MCF 10A (cell line): ENCODE measurements around the gene WDFY4. TPM values are rescaled to one million over a fixed set of nuclear protein-coding genes. Genes with fewer than 3 reads are reported as not detected.

ENCODE experiments used
- BruUV-seq: library from RNA; stranded (reverse); fragments of 400-500 nt; replicated peaks from 2 replicates; lab custom pipeline; 2021; lab: Mats Ljungman, UMichigan
- CTCF ChIA-PET: fragments of 300-600 bp; sonication (Branson Sonifier 250); formaldehyde crosslinking; extraction: SDS; loops from one replicate; lab custom pipeline; 2021; ENCODE audit warnings: antibody characterized with exemption, inconsistent platforms; lab: Yijun Ruan, JAX
- POLR2A ChIA-PET: fragments of 300-600, 350-650 bp; sonication (Branson Sonifier 250); formaldehyde crosslinking; extraction: SDS; loops from one replicate; lab custom pipeline; 2020; ENCODE audit warnings: antibody characterized with exemption, inconsistent platforms; lab: Yijun Ruan, JAX
- DNase-seq: peaks from one replicate; pipeline ENCODE4 v3.0.0-alpha.2; 2018; ENCODE audit not compliant: unreplicated experiment
- H3K27ac Mint-ChIP-seq: one replicate; pipeline ENCODE4 v1.8.0; 2022; ENCODE audit warnings: mild to moderate bottlenecking, low read depth, mixed read lengths; ENCODE audit not compliant: unreplicated experiment
- H3K27me3 Mint-ChIP-seq: one replicate; pipeline ENCODE4 v1.8.0; 2022; ENCODE audit warnings: mixed read lengths; ENCODE audit not compliant: insufficient read depth, unreplicated experiment
- H3K36me3 Mint-ChIP-seq: one replicate; pipeline ENCODE4 v1.8.0; 2022; ENCODE audit warnings: mild to moderate bottlenecking, moderate library complexity, mixed read lengths; ENCODE audit not compliant: insufficient read depth, unreplicated experiment
- H3K4me1 Mint-ChIP-seq: one replicate; pipeline ENCODE4 v1.8.0; 2022; ENCODE audit warnings: mixed read lengths; ENCODE audit not compliant: insufficient read depth, unreplicated experiment
- H3K4me3 Mint-ChIP-seq: one replicate; pipeline ENCODE4 v1.8.0; 2022; ENCODE audit warnings: mild to moderate bottlenecking, moderate library complexity, mixed read lengths; ENCODE audit not compliant: unreplicated experiment
- H3K9me3 Mint-ChIP-seq: one replicate; pipeline ENCODE4 v1.8.0; 2022; ENCODE audit warnings: mixed read lengths; ENCODE audit not compliant: unreplicated experiment
- intact Hi-C: fragments of 100-400 bp; cut with micrococcal nuclease; formaldehyde crosslinking; loops from 2 replicates; pipeline ENCODE4 v1.14.1; 2022
- total RNA-seq: library from RNA; stranded (reverse); gene quantifications from 2 replicates; pipeline ENCODE4 v1.2.3, GENCODE V29; 2022
- TF ChIP-seq, protein P1 (sequence below): fragments of 200-600 bp; IDR thresholded peaks from one replicate; pipeline ENCODE4 v1.8.0; 2022; ENCODE audit warnings: antibody characterized with exemption, mild to moderate bottlenecking; ENCODE audit not compliant: unreplicated experiment

Gene WDFY4
- total RNA-seq, 1 experiment from 2014 or later, result not detected

- Mint-ChIP-seq H3K27ac (no peak overlapping the region), H3K36me3 (no peaks in the 10 kb centered on the region), H3K4me1 (no peaks in the 10 kb centered on the region), H3K9me3 (no peaks in the 10 kb centered on the region), H3K4me3 (no peak overlapping the region), H3K27me3 (peaks cover 24% of the 10 kb centered on the region)
- intact Hi-C loops, result loop anchor here (10.0 kb wide), 1 partner anchor 432 kb away; no protein-coding TSS in a partner anchor
- POLR2A ChIA-PET, result interaction anchor here (0.7 kb wide), 1 partner anchor 515 kb away, joined by 3 read pairs; no protein-coding TSS in a partner anchor
- TF ChIP-seq, protein P1, sequence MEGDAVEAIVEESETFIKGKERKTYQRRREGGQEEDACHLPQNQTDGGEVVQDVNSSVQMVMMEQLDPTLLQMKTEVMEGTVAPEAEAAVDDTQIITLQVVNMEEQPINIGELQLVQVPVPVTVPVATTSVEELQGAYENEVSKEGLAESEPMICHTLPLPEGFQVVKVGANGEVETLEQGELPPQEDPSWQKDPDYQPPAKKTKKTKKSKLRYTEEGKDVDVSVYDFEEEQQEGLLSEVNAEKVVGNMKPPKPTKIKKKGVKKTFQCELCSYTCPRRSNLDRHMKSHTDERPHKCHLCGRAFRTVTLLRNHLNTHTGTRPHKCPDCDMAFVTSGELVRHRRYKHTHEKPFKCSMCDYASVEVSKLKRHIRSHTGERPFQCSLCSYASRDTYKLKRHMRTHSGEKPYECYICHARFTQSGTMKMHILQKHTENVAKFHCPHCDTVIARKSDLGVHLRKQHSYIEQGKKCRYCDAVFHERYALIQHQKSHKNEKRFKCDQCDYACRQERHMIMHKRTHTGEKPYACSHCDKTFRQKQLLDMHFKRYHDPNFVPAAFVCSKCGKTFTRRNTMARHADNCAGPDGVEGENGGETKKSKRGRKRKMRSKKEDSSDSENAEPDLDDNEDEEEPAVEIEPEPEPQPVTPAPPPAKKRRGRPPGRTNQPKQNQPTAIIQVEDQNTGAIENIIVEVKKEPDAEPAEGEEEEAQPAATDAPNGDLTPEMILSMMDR, result no peak
- peak; percentile 57 for DNase-seq
- BruUV-seq, result no TSS peak
- CTCF ChIA-PET, result interaction anchor here (1.5 kb wide), 1 partner anchor 316 kb away, joined by 8 read pairs; no protein-coding TSS in a partner anchor
Measured at GRCh38 chr10:48973065-48973464, 288.4 kb downstream of the WDFY4 start.

DNA sequence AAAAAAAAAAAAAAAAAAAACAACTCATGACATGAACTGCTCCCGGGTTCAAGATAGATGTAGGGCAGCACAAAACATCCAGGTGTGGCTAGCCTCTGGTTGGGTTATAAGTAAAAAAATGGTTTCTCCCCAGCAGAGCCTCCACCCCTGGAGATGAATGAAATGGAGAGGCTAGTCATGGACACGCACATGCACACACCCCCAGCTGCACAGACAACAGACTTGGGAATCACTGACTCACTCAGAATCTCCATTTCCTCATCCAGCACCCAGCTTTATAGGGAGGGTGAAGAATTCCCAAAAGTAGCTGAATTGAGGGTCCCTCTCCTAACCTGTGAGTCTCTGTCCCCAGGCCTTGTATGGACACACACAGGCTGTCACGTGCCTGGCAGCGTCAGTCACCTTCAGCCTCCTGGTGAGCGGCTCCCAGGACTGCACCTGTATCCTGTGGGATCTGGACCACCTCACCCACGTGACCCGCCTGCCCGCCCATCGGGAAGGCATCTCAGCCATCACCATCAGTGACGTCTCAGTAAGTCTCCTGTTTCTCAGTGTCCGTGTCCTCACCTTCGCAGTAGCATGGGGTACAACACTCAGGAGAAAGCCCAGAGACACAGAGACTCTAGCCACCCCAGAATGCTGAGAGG lies 290.0 kb downstream of the WDFY4 start:
- no peaks in the 10 kb centered on the region for H3K36me3 Mint-ChIP-seq
- CTCF ChIA-PET, result interaction anchor here (0.7 to 1.4 kb wide), 4 partner anchors 100 to 545 kb away, joined by 3 to 4 read pairs (median 4); no protein-coding TSS in a partner anchor
- intact Hi-C loops, result loop anchor here (10.0 kb wide), 1 partner anchor 430 kb away; no protein-coding TSS in a partner anchor
- no TSS peak for BruUV-seq
- no peaks in the 10 kb centered on the region for H3K9me3 Mint-ChIP-seq
- H3K27me3 Mint-ChIP-seq, result peaks cover 17% of the 10 kb centered on the region
- H3K4me1 Mint-ChIP-seq, result no peaks in the 10 kb centered on the region
- TF ChIP-seq, protein P1, result no peak
- H3K4me3 Mint-ChIP-seq, result no peak overlapping the region
- no peak for DNase-seq
- H3K27ac Mint-ChIP-seq, result no peak overlapping the region
- POLR2A ChIA-PET, result no interaction called here

- Mint-ChIP-seq H3K4me1 (no peaks in the 10 kb centered on the region), H3K27ac (no peak overlapping the region), H3K9me3 (no peaks in the 10 kb centered on the region), H3K36me3 (no peaks in the 10 kb centered on the region), H3K27me3 (peaks cover 17% of the 10 kb centered on the region), H3K4me3 (no peak overlapping the region)
- TF ChIP-seq, protein P1, result no peak
- intact Hi-C loops, result loop anchor here (10.0 kb wide), 1 partner anchor 429 kb away; no protein-coding TSS in a partner anchor
- peak; percentile 58 for DNase-seq
- CTCF ChIA-PET, result interaction anchor here (0.7 to 1.8 kb wide), 16 partner anchors 10 to 495 kb away, joined by 3 to 10 read pairs (median 4); no protein-coding TSS in a partner anchor
- POLR2A ChIA-PET, result no interaction called here
- BruUV-seq, result no TSS peak
Measured at GRCh38 chr10:48976196-48976595, 291.5 kb downstream of the WDFY4 start.

- no peak for DNase-seq
- Mint-ChIP-seq H3K27me3 (peaks cover under 1% of the 10 kb centered on the region), H3K27ac (no peak overlapping the region), H3K36me3 (no peaks in the 10 kb centered on the region), H3K4me1 (no peaks in the 10 kb centered on the region), H3K9me3 (no peaks in the 10 kb centered on the region), H3K4me3 (no peak overlapping the region)
- TF ChIP-seq, protein P1, result no peak
- intact Hi-C loops, result loop anchor here (10.0 kb wide), 1 partner anchor 426 kb away; no protein-coding TSS in a partner anchor
- CTCF ChIA-PET, result interaction anchor here (0.6 to 6.3 kb wide), 7 partner anchors 11 to 320 kb away, joined by 3 to 44 read pairs (median 4); no protein-coding TSS in a partner anchor
- POLR2A ChIA-PET, result no interaction called here
- no TSS peak for BruUV-seq
Measured at GRCh38 chr10:48978318-48978717, 293.6 kb downstream of the WDFY4 start.
